Astrocyte (in vitro differentiated cells and primary cell): ENCODE results near the gene OPCML.

ENCODE experiments used
- CTCF ChIP-seq: IDR thresholded peaks from 2 replicates; pipeline ENCODE4 v1.5.1; 2011; ENCODE audit warnings: low read depth, mild to moderate bottlenecking, inconsistent platforms, low read length, moderate library complexity; ENCODE audit not compliant: insufficient read depth
- EZH2 ChIP-seq: IDR thresholded peaks from 2 replicates; pipeline ENCODE4 v1.6.1; 2012; ENCODE audit warnings: mild to moderate bottlenecking, low read length, inconsistent platforms; ENCODE audit not compliant: insufficient read depth

GRCh38 chr11:133212201-133212600, 320.1 kb downstream of the OPCML start:
- no peak for TF ChIP-seq CTCF
- no peak for TF ChIP-seq EZH2
